GM19452 (cell line): ENCODE data around the gene SFRP2.

ENCODE experiments used
- ATAC-seq: cut with Tn5 transposase; IDR thresholded peaks from one replicate; pipeline ENCODE4 v1.9.1; 2021; ENCODE audit not compliant: unreplicated experiment

The SFRP2 gene, protein sequence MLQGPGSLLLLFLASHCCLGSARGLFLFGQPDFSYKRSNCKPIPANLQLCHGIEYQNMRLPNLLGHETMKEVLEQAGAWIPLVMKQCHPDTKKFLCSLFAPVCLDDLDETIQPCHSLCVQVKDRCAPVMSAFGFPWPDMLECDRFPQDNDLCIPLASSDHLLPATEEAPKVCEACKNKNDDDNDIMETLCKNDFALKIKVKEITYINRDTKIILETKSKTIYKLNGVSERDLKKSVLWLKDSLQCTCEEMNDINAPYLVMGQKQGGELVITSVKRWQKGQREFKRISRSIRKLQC

DNA sequence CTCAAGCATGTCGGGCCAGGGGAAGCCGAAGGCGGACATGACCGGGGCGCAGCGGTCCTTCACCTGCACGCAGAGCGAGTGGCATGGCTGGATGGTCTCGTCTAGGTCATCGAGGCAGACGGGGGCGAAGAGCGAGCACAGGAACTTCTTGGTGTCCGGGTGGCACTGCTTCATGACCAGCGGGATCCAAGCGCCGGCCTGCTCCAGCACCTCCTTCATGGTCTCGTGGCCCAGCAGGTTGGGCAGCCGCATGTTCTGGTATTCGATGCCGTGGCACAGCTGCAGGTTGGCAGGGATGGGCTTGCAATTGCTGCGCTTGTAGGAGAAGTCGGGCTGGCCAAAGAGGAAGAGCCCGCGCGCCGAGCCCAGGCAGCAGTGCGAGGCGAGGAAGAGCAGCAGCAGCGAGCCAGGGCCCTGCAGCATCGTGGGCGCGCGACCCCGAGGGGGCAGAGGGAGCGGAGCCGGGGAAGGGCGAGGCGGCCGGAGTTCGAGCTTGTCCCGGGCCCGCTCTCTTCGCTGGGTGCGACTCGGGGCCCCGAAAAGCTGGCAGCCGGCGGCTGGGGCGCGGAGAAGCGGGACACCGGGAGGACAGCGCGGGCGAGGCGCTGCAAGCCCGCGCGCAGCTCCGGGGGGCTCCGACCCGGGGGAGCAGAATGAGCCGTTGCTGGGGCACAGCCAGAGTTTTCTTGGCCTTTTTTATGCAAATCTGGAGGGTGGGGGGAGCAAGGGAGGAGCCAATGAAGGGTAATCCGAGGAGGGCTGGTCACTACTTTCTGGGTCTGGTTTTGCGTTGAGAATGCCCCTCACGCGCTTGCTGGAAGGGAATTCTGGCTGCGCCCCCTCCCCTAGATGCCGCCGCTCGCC, at the start of gene SFRP2:
SFRP2 (minus strand) TSS at position 671 of the 864 bp plus-strand sequence; CDS start at position 423, 248 bp downstream.
- no peak for ATAC-seq

DNA sequence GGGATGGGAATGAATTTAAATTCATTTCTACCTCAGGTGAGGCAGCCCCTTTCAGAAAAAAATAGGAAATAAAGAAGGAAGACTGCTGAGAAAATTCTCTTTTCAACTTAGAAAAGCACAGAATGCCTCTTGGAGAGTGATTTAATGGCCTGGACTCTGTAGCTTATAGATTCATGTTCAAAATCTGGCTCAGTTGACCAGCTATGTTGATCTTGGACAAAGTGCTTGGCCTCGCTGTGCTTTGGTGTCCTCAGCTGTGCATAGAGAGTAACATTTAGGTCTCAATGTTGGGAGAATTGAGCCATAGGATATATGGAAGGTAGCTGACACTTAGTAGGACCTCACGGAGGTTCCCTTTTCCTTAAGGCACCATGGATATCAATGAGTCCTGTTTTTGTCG, 49.7 kb upstream of the SFRP2 start:
- no peak for ATAC-seq

DNA sequence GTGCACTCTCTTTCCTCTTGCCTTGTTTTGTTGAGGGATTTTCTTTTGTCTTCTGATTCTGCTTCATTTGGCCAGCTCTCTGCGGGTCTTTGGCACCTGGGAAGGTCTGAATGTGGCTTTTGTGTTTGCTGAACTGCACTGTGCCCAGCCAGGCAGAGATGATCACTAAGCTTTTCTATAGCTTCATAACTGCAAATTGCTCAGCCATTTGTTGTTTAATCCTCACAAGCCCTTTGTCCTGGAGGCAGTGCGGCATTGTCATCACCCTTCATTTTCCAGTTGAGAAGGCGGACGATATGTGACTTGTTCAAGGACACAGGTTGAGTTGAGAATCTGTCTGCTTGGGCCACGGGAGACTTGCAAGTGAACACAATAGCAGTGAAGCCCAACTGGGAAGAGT, 46.0 kb upstream of the SFRP2 start:
- ATAC-seq = no peak

DNA sequence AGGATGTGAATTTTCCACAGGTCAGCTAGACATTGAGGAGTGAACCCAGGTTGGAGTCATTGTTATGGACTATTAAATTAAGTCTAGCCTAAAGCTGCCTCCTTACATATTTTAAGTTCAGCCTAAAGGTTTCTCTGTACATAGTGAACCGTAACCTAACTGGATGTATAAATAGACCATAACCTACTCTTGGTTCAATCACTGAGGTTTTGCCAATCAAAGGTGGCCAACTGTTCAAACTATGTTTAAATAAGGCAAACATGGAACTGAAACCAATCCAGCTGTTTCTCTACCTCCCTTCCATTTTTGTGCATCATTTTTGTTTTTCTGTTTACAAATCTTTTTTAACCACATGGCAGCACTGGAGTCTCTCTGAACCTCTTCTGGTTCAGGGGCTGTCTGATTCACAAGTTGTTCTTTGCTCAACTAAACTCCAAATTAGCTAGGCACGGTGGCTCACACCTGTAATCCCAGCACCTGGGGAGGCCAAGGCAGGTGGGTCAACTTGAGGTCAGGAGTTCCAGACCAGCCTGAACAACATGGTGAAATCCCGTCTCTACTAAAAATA, 43.9 kb upstream of the SFRP2 start:
- no peak for ATAC-seq

DNA sequence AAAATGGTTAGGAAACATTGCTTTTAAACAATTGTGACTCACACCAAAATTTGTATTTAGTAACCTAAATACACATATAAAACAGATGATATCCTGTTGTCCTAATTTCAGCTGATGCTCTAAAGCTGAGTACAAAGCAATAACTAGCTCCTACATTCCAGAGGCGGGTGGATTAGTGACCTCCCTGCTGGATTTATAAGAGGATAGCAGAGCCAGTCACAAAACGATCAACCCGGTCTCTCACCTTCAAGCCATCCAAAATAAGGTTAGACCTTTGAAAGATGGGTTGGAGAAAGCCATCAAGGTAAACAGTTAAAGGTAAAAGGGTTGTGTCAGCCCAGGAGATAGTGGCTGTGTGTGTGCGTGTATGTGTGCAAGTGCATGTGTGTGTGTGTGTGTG, 43.2 kb upstream of the SFRP2 start:
- ATAC-seq = no peak

DNA sequence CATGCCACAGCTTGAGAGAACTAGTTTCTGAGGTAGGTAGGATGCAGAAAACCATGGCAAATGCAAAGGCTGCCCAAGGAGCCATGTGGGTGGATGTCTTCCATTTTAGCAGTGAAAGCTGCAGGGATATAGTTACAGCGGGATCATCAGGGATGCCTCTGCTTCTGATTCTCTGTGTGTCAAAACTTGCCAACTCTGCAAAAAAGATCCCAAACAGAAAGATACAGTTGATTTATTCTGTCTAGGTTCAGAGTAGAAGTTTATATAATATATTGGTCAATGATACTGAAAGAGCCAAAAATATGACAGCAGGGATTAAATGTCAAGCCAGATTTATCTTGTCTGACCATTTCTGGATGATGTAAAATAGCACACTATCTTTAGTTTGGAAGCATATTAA, 42.4 kb upstream of the SFRP2 start:
- no peak for ATAC-seq

DNA sequence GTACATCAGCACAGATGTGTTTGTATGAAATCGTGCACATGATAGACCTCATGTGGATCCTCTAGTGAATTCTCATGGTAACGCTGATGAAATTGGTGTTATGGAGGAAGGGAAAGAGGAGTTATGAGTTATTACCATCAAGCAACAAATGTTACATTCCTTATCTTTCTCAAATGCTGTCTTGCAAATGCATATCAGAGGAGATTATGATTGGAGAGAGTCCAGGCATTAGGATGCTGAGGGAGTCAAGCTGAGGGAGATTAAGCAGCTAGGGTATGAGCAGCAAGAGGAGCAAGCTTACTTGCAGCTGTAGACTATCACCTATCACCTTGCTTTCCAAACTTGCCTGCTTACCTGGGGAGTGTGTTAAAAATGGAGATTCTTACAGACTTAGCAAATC, 36.8 kb upstream of the SFRP2 start:
- no peak for ATAC-seq

DNA sequence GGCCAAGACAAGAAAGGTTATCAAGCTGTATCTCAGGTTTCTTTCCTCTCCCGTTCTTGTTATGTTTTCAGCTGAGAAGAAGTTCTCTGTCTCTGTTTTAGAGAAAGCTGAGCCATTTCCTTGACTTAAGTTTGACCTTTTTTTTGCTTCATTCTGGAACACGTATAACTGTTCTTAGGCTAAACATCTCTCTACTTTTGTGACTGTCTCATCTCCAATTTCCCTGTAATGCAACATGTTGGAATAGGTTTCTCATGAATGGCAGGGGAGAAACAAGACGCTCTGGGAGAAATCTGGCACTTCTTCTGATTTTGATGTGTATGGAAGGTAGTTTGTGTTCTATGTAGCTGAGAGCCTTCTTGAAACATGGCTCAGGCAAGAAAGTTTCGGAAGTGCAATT, 36.2 kb upstream of the SFRP2 start:
- no peak for ATAC-seq

DNA sequence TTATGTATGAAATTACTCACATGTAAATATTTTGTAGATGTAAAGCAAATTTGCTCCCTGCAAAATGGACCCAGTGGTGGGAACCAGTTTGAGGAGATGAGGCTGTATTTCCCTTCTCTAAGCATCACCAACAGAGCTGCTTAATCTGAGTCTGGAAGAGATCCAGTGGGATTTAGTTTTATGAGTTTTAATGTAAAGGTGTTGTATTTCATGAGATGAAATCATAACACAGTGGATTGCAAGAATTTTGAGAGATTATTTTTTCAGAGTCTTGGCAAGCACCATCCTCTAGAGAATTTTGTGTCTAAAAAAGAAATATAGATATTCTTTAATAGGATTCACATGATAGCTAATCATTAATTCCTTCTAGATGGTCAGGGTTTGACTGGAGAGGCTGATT, 35.6 kb upstream of the SFRP2 start:
- ATAC-seq = no peak

DNA sequence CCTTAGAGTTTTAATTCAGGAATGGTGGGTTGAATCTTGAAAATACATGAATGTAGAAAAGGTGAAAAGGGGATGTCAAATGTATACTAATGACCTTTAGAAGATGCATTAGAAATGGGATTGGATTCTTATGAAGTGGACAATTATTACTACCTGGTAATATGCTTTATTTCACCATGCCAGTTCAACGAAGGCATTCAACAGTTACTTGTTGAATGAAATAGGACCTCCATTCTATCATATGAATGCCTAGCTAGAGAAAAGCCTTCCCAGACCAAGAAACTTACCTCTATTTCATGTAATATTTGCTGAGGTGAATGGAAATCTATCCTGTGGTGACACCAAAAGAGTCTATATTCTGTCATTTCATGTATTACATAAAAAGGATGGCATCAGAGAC, 34.6 kb upstream of the SFRP2 start:
- no peak for ATAC-seq

DNA sequence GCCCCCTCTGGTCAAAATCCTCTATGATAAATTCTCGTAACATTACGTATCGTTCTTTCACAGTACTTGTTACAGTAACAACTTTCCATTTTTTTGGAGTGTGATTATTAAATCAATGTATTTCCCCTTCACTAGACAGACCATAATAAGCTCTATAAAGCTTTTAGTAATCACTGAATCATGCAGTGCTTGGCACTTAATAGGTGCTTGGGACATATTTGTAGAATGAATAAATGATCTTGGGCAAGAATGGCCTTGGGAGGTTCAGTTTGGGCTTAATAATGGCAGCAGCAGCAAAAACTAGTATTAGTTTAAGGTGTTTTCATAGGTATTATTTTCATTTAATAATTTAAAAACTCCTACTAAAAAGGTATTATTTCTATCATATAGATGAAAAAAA, 33.4 kb upstream of the SFRP2 start:
- no peak for ATAC-seq

DNA sequence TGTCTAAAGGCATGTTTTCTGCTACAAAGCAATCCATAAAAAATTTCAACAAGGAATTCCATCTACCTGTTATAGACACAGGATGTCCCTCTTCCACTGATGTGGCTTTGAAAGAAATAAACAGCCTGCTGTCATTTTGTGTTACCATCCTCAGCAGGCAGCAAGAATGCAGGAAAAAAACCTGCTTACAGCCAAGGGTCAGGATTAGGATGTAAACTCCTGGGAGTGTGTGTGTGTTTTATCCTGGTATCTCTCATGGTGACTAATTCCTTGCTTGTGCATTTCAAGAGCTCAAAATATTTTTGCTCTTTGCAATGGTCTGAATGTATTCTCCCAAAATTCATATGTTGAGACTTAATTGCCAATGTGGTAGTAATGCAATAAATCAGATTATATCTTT, 28.6 kb upstream of the SFRP2 start:
- no peak for ATAC-seq

DNA sequence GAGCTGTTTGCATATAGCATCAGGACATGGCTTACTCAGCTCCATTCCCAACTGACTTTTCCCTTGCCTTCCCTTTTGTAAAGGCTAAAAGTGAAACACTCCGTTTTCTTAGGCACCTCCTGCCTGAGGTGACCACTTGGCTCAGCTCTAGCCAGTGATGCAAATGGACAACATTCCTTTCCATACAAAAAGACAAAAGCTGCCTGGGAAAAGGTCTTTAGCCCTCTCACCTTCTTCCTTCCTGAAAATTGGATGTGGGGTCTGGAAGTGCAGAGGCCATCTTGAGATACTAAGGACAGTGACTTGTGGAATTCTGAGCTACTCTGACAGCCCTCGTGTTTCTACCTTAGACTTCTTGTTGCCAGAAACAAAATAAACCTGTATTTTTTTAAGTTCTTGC, 27.7 kb upstream of the SFRP2 start:
- ATAC-seq = no peak

DNA sequence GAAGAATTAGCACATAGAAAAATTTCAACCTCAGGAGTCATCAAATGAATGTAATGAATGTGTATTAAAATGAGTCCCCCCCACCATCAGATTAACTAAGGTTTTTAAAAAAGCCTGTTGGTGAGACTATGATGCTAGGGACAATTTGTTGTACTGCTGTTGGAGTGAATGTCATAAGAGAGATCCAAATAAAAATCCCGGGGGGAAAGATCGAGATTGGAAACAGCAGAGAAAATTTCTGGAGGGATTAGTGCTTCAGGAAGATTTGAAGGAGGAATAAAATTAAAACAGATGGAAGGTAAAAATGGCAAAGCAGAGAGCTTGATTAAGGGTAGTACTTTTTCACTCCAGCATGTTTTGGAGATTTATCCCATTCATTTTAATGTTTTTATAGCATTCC, 25.9 kb upstream of the SFRP2 start:
- ATAC-seq = no peak

DNA sequence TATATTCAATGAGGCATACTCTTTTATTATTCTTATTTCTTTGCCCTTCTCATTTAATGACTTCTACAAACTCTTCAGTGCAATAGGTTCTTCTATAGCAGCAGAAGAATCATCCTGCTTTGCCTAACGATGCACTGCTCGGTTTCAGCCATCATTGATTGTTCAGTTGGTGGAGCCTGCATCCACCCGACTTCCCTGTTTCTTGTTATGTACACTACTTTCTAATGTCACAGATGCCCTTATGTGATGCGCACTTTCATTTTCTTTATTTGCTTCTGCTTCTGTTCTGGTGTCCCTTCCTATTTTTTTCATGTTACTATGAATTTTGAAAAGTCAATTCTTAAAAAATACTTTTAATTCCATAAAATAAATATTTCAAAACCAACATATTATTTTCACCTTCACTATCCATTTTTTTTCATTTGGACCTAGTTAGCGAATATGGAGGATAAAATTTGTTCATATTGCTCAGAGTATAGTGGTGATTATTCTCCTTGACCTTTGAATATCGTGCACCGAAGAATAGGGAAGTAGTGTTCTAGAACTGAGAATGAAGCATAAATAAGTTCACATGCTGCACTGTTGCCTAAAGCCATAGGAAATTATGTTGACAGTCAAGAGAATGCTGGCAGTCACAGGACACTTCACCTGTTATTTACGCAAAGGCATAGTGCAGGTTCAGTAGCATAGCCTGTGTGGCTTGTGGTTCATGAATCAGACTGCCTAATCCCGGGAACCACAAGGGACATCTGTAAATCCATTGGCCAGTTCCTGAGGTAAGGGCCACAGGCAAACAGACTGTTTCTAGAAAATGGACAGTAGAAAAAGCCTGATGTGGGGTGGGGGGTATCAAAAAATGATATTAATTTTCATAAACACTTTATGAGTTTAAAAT, 21.3 kb upstream of the SFRP2 start:
- peak; percentile 33 for ATAC-seq

DNA sequence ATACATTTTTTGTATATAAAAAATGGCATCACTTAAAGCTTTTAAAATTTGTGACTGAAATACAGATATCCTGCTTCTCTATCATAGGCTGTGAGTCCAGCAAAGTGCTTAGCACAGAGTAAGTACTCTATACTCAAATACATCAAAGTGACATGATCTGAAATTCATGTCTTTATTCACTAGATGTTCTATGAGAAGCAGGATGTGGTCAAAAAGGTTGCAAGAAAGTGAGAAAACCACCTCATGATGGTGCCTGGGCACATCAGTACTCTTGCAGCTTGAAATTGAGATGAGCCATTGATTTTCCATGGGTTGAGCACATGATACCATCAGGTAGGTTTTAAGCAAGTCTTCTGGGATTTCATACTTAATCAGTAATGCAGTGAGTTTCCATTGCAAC, 20.4 kb upstream of the SFRP2 start:
- ATAC-seq = peak; percentile 73

DNA sequence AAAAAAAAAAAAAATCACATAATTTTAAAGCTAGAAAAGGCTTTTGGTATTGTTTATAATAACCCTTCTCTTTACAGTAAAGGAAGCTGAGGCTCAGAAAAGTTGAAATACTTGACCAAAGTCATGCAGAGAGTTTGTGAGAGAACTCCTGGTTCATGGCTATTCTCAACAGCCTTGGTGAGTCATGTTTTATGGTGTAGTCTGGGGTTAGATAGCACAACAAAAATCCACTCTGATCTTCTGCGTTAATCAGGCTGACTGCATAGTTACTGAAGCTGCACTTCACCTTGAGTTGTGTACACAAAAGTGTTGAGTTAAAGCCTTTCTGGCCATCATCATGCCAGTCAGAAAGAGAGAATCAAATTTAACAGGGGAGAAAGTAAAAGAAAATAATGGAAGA, 19.3 kb upstream of the SFRP2 start:
- ATAC-seq = no peak

DNA sequence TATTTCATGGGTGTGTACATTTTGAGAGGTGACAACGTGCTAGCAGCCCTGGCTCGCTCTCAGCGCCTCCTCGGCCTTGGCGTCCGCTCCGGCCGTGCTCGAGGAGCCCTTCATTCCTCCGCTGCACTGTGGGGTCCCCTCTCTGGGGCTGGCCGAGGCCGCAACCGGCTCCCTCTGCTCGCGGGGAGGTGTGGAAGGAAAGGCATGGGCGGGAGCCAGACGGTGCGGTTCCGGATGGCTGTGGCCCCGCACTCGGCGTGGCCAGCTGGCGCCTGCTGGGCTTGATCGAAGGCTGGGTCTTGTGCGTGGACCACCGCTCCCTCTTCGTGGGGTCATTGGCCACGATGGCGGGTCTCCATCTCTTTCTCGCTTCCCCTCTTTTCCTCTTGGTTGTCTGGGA, 17.2 kb upstream of the SFRP2 start:
- no peak for ATAC-seq

DNA sequence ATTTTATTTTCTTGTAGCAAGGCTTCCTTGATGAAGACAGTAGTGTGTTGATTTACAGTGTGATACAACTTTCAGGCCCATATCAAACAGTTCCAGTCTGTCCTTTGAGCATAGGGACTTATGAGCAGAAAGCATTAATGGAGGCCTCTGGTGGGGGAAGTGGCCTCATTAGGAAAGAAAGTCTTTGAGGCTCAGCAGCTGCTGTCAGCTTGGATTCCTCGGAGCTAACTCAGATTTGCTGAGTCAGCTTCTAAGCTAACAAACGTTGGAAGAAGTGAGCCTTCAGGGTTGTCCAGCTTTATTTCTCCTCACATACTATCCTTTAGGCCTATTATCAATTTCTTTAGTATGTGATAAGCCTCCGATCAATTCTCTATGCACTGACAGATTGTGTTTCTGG, 15.8 kb upstream of the SFRP2 start:
- ATAC-seq = no peak

DNA sequence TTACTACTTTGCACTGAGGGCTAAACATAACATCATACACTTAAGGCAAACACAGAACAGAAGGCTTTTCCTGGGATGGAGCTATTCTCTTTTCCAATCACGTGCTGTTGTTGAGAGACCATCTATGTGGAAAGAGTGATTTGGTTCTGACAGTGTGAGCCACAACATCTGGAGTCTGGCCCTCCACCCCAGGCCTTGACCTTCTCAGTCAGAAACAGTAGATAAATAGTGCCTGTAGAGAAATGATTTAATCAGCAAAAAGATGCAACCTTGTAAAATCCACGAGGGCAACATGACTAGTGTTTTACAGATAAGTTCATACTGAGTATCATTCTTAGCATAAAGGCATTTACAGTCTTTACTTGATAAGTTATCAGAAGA, 10.8 kb upstream of the SFRP2 start:
- no peak for ATAC-seq
